NB4 (cell line): ENCODE measurements around the gene TNPO2.
"Not testable (repeated sequence)": the region's sequence is repeated elsewhere in the genome, so short reads cannot be mapped to it uniquely, and the experiment has no call there.

Experiments
- CTCF ChIP-seq: IDR thresholded peaks from one replicate; pipeline ENCODE4 v1.5.1; 2012; ENCODE audit warnings: low read depth, low read length
- MAX ChIP-seq: IDR thresholded peaks from 2 replicates; pipeline ENCODE4 v1.6.1; 2011; ENCODE audit warnings: low read depth, low read length
- POLR2A ChIP-seq: IDR thresholded peaks from 2 replicates; pipeline ENCODE4 v1.6.1; 2011; ENCODE audit warnings: mild to moderate bottlenecking; ENCODE audit not compliant: insufficient read length; ENCODE audit errors: extremely low read depth

DNA sequence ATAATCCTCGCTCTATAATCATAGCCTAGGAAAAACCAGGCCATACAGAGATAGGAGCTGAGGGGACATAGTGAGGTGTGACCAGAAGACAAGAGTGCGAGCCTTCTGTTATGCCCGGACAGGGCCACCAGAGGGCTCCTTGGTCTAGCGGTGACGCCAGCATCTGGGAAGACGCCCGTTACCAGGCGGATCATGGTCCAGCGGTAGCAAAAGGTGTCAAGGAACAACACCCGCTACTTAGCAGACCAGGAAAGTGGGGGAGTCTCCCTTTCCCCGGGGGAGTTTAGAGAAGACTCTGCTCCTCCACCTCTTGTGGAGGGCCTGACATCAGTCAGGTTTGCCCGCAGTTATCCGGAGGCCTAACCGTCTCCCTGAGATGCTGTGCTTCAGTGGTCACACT, 11.7 kb downstream of the TNPO2 start:
- TF ChIP-seq CTCF, MAX, POLR2A: not testable (repeated sequence)
